ENCODE measurements around the gene PSMC3.

The PSMC3 gene

DNA sequence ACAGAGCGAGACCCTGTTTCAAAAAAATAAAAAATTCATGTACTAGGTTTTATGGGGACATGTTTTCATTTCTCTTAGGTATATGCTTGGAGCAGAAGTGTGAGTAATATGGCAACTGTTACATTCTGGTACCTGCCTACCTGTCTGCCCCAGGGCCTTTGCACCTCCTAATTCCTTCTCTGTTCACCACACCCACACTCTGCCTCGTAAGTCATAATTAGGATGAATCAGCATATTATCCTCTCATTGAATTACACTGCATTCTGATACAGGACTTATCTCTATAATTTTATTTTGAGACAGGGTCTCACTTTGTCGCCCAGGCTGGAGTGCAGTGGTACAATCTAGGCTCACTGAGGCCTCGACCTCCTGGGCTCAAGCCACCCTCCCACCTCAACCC is 25.8 kb upstream of the PSMC3 start:
- in situ Hi-C loops (cut with MboI; ENCODE audit: low pct_unique_long_range_greater_than_20kb, low sequenced_read_pairs, unreplicated experiment): no loop called here
- no peak for DNase-seq (ENCODE audit: low spot score)
- TF ChIP-seq CTCF (IDR thresholded peaks at IDR 0.05; ENCODE audit: extremely low read depth, insufficient read depth, missing control alignments): no peak

GRCh38 chr11:47451436-47451835 is 25.2 kb upstream of the PSMC3 start:
- in situ Hi-C loops (cut with MboI; ENCODE audit: low pct_unique_long_range_greater_than_20kb, low sequenced_read_pairs, unreplicated experiment): no loop called here
- no peak for DNase-seq (ENCODE audit: low spot score)

DNA sequence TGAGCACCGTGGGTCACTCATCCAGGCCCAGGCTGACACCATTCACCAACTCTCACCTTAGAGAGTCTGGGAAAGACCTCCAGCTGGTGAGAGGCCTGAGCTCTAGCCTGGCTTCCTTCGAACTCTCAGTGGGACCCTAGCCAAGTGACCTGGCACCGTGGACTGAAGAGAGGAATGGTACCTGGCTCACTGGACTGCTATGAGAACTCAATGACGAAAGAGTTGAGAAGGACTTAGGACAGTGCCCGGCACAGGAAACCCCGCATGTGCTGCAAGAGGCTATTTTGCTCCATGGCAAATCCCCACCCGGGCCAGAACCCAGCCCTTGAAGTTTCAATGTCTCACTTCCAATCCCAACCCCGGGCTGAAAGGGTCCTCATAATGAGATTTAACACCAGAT is 23.3 kb upstream of the PSMC3 start:
- TF ChIP-seq CTCF (IDR thresholded peaks at IDR 0.05; ENCODE audit: extremely low read depth, insufficient read depth, missing control alignments): no peak
- in situ Hi-C loops (cut with MboI; ENCODE audit: low pct_unique_long_range_greater_than_20kb, low sequenced_read_pairs, unreplicated experiment): no loop called here

More at GRCh38 chr11:47451436-47451835, 25.2 kb upstream of the PSMC3 start:
- no peak for TF ChIP-seq CTCF (IDR thresholded peaks at IDR 0.05; ENCODE audit: extremely low read depth, insufficient read depth, missing control alignments)

DNA sequence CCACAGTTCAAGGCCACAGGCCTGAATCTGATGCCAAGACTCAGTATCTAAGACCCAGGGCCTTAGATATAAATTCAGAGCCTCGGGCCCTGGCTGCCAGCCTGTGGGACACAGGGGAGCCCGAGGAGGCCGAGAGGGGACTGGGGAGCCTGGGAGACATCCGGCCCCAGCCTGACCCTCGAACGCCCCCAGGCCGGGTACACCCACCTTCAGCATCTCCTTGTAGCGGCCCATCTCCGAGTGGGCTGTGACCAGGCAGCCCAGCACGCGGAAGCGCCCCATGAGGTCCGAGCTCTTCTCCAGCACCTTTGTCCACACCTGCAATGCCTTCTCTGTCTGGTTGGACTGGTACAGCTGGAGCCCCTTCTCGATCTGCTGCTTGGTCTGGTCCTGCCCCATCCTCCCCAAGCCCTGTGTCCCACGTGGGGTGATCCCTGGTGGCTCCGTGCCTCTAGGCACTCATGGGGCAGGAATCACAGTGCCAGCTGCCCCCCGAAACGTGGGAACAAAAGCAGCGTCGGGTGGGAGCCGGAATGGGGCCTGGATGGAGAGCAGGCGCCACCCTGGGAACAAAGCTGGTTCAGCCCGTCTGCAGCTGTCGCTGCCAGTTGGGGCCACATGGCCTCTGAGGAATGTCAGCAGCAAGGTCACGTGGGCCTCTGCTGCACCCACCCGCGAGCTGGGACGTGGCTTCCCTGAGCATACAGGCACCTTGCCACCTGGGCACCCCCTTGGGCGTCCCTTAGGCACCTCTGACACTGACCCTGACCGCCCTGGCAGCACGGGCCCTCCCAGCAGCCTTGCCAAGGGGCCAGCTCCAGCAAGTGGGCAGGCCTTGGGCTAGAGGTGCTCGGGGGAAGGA is 22.6 kb upstream of the PSMC3 start, which contains the start of gene RAPSN:
RAPSN (minus strand) TSS at position 571 of the 862 bp plus-strand sequence; CDS start at position 399, 172 bp downstream.
- no peak for TF ChIP-seq CTCF (IDR thresholded peaks at IDR 0.05; ENCODE audit: extremely low read depth, insufficient read depth, missing control alignments)

More for the DNA sequence above, 23.3 kb upstream of the PSMC3 start:
- no peak for DNase-seq (ENCODE audit: low spot score)

GRCh38 chr11:47447906-47448305 is 21.7 kb upstream of the PSMC3 start:
- in situ Hi-C loops (cut with MboI; ENCODE audit: low pct_unique_long_range_greater_than_20kb, low sequenced_read_pairs, unreplicated experiment): no loop called here
- DNase-seq (ENCODE audit: low spot score): no peak
- TF ChIP-seq CTCF (IDR thresholded peaks at IDR 0.05; ENCODE audit: extremely low read depth, insufficient read depth, missing control alignments): no peak

More for the DNA sequence above, 22.6 kb upstream of the PSMC3 start, which contains the start of gene RAPSN:
- in situ Hi-C loops (cut with MboI; ENCODE audit: low pct_unique_long_range_greater_than_20kb, low sequenced_read_pairs, unreplicated experiment): no loop called here
- no peak for DNase-seq (ENCODE audit: low spot score)

- TF ChIP-seq CTCF (IDR thresholded peaks at IDR 0.05; ENCODE audit: extremely low read depth, insufficient read depth, missing control alignments): no peak
- DNase-seq (ENCODE audit: low spot score): no peak
- in situ Hi-C loops (cut with MboI; ENCODE audit: low pct_unique_long_range_greater_than_20kb, low sequenced_read_pairs, unreplicated experiment): no loop called here
Observed at GRCh38 chr11:47446833-47447232, 20.6 kb upstream of the PSMC3 start.

All from GM13977 (cell line).